SK-N-MC (cell line): Measurements from ENCODE around the gene MRPS30.
"Not testable (repeated sequence)": the region's sequence is repeated elsewhere in the genome, so short reads cannot be mapped to it uniquely, and the experiment has no call there.

ENCODE experiments used
- DNase-seq: peaks from one replicate; pipeline ENCODE4 v3.0.0-alpha.2; 2011; ENCODE audit warnings: low read depth, low spot score
- H3K27ac ChIP-seq: fragments of 200-600 bp; sonication (generic); 2 replicates; pipeline ENCODE4 v1.5.1; 2016; ENCODE audit warnings: mixed run types
- H3K36me3 ChIP-seq: fragments of 200-600 bp; sonication (generic); 2 replicates; pipeline ENCODE4 v1.6.1; 2017; ENCODE audit warnings: antibody characterized with exemption, low read length, mixed read lengths; ENCODE audit not compliant: insufficient read depth
- H3K4me3 ChIP-seq: fragments of 200-600 bp; sonication (generic); 2 replicates; pipeline ENCODE4 v1.5.1; 2016
- H3K9ac ChIP-seq: fragments of 200-600 bp; sonication (generic); 2 replicates; pipeline ENCODE4 v1.8.0; 2017; ENCODE audit warnings: mixed run types, mixed read lengths; ENCODE audit not compliant: insufficient read length
- H3K9me3 ChIP-seq: fragments of 200-600 bp; sonication (generic); 2 replicates; pipeline ENCODE4 v1.6.1; 2017; ENCODE audit warnings: low read depth, mild to moderate bottlenecking, antibody characterized with exemption, low read length, moderate library complexity, mixed read lengths
- EZH2 ChIP-seq: fragments of 200-600 bp; sonication (generic); IDR thresholded peaks from one replicate; pipeline ENCODE4 v1.6.1; 2017; ENCODE audit warnings: antibody characterized with exemption
- FOXP2 ChIP-seq: optimal IDR thresholded peaks from 2 replicates; pipeline ENCODE3; 2011; ENCODE audit warnings: mild to moderate bottlenecking, moderate library complexity; ENCODE audit not compliant: insufficient read depth; ENCODE audit errors: extremely low read length, control extremely low read depth
- POLR2AphosphoS5 ChIP-seq: IDR thresholded peaks from 2 replicates; pipeline ENCODE4 v1.6.1; 2012; ENCODE audit warnings: mild to moderate bottlenecking, low read depth, low read length, borderline replicate concordance

Gene MRPS30

DNA sequence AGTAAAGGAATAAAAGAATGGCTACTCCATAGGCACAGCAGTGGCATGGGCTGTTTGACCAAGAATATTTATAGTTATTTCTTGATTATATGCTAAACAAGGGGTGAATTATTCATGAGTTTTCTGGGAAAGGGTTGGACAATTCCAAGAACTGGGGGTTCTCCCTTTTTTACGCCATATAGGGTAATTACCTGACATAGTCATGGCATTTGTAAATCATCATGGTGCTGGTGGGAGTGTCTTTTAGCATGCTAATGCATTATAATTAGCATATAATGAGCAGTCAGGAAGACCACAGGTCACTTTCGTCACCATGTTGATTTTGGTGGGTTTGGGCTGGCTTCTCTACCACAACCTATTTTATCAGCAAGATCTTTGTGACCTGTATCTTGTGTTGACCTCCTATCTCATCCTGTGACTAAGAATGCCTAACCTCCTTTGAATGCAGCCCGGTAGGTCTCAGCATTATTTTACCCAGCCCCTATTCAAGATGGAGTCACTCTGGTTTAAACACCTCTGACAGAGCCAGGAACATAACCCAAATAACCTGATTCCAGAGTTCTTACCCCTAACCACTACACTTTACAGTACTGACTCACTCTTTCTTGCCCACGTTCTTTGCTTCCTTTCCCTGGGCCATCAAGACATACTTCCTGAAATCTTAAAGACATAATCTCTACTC lies 25.0 kb upstream of the MRPS30 start:
- TF ChIP-seq FOXP2, result no peak
- no peak for TF ChIP-seq EZH2
- TF ChIP-seq POLR2AphosphoS5, result no peak
- H3K36me3 ChIP-seq, result no peaks in the 10 kb centered on the region

DNA sequence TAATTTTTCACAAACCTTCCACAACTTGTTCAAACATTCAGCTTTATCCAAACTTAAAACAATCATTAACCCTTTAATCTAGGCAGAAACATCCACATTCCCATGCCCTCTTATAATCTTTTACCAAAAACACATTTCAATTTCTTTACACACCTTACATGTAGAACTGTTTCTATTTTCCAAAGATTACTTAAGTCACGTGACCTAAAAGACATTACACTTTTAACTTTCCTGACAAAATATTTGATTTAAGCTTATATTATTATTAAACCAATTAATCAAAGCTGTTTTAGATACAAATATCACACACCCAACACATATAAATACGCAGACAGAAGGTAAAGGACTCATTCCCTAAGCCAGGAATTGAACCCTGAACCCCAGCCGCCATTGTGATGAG lies 21.0 kb upstream of the MRPS30 start:
- no peak overlapping the region for H3K27ac ChIP-seq
- H3K9me3 ChIP-seq, result no peaks in the 10 kb centered on the region; the same call in 1 of the 2 replicates
- no peak overlapping the region for H3K4me3 ChIP-seq
- no peaks in the 10 kb centered on the region for H3K36me3 ChIP-seq
- no peak for DNase-seq
- H3K9ac ChIP-seq, result no peak overlapping the region
- TF ChIP-seq FOXP2, result no peak
- TF ChIP-seq POLR2AphosphoS5, result no peak
- TF ChIP-seq EZH2, result no peak

More for the DNA sequence above, 25.0 kb upstream of the MRPS30 start:
- DNase-seq, result no peak
- H3K27ac ChIP-seq, result no peak overlapping the region
- H3K4me3 ChIP-seq, result no peak overlapping the region
- no peak overlapping the region for H3K9ac ChIP-seq
- H3K9me3 ChIP-seq, result no peaks in the 10 kb centered on the region

DNA sequence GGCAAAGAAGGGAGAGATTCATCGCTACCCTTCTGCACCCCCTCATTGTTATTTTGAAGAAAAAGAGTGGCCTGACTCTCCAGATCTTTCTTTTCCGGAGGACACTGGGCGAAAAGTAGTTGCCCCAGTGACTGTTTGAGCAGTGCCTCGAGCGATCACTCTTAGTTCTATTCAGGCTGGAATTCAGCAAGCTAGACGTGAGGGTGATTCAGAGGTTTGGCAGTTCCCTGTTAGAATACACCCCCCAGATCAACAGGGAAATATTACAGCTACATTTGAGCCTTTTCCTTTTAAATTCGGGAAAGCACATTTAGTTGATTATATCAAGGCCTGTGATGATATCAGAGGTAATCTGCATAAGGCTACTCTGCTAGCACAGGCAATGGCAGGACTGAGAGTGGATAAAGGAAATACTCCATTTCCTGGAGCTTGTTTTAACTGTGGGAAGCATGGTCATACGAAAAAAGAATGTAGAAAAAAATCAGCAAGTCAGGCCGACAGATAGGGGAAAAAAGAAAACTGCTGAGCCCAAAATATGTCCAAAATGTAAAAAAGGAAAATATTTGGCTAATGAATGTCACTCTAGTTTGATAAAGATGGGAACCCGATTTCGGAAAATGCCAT lies 19.3 kb upstream of the MRPS30 start:
- not testable (repeated sequence) for H3K36me3 ChIP-seq, H3K9ac ChIP-seq, H3K9me3 ChIP-seq, H3K4me3 ChIP-seq, H3K27ac ChIP-seq, DNase-seq

DNA sequence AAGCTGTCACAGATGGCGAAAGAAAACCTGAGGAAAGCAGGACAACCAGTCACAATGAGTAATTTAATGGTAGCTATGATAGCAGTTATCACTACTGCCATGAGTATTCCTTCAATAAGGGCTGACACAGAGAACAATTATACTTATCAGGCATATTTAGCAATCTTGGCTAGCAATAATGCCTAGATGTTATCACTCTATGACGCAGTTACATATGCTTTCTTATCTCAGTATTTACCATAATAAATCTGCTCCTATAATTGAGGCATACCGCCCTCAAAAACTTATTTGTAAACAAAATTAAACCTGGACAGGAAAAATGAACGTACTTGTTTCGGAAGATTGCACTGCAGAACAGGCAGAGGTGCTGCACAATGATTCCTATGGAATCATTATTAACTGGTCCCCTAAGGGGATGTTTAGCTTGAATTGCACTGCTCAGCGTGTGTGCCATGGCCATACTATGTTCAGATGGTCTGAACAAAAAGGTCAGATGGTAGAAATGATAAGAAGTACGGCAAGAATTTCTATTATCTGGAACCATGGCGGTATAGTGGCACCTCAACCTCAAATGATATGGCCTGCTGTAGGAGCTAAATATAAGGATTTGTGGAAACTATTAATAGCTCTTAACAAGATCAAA lies 16.6 kb upstream of the MRPS30 start:
- not testable (repeated sequence) for H3K27ac ChIP-seq, H3K9ac ChIP-seq, H3K4me3 ChIP-seq, H3K36me3 ChIP-seq, DNase-seq, H3K9me3 ChIP-seq

DNA sequence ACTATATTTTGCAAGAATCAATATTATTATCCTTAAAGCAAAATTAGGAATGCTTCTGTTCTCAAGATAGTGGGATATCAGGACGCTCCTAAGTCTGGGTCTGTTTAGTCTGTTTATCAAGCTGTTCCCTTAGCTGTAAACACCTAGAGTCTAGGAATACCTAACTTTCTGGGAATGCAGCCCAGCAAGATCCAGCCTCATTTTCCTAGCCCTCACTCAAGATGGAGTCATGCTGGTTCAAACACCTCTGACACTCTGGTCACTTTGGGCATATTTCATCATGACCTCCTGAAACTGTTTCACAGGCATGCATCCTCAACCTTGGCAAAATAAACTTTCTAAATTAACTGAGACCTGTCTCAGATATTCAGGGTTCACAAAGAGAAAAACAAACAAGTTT lies 14.4 kb upstream of the MRPS30 start:
- Histone ChIP-seq H3K36me3 (no peaks in the 10 kb centered on the region), H3K9me3 (no peaks in the 10 kb centered on the region; the same call in 1 of the 2 replicates), H3K9ac (no peak overlapping the region), H3K27ac (no peak overlapping the region), H3K4me3 (no peak overlapping the region)
- no peak for TF ChIP-seq EZH2
- TF ChIP-seq POLR2AphosphoS5, result no peak
- no peak for TF ChIP-seq FOXP2
- no peak for DNase-seq

DNA sequence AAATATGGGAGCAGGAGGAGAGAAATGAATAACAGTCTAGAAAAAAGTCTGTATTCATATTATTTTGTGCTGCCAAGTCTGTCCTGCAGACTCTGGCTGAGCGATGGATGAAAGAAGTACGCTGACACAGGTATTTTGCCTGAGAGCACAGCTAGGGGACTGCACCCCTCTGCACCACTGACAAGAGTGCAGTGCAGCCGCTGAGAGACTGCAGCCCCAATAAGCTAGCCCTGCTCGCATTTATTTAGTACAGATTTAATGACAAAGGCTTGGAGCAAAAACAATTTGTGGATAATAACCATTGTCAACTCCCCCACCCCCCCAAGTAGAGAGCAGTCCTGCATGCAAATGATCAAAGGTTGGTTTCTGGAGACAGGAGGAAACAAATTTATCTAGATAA lies 13.3 kb upstream of the MRPS30 start:
- no peak for DNase-seq

DNA sequence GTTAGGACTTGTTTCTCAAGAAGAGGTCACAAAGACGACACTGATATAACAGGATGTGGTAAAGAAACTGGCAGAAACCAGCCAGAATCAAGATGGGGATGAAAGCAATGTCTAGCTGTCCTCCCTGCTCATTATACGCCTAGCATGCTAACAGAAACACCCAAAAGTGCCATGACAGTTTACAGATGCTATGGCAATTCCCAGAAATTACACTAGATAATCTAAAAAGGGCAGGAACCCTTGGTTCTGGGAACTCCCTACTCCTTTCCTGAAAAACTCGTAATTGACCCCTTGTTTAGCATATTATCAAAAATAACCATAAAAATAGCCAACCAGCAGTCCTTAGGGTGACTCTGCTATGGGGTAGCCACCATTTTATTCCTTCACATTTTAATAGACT lies 10.9 kb upstream of the MRPS30 start:
- H3K27ac ChIP-seq, result no peak overlapping the region
- no peak overlapping the region for H3K9ac ChIP-seq
- H3K36me3 ChIP-seq, result no peaks in the 10 kb centered on the region
- H3K4me3 ChIP-seq, result no peak overlapping the region
- H3K9me3 ChIP-seq, result no peaks in the 10 kb centered on the region
- DNase-seq, result no peak
- TF ChIP-seq POLR2AphosphoS5, result no peak
- TF ChIP-seq FOXP2, result no peak
- no peak for TF ChIP-seq EZH2

More for the DNA sequence above, 13.3 kb upstream of the MRPS30 start:
- no peak for TF ChIP-seq POLR2AphosphoS5
- TF ChIP-seq FOXP2, result no peak
- TF ChIP-seq EZH2, result no peak
- no peak overlapping the region for H3K4me3 ChIP-seq
- no peak overlapping the region for H3K9ac ChIP-seq
- H3K27ac ChIP-seq, result no peak overlapping the region
- no peaks in the 10 kb centered on the region for H3K36me3 ChIP-seq
- H3K9me3 ChIP-seq, result no peaks in the 10 kb centered on the region; the same call in 1 of the 2 replicates

DNA sequence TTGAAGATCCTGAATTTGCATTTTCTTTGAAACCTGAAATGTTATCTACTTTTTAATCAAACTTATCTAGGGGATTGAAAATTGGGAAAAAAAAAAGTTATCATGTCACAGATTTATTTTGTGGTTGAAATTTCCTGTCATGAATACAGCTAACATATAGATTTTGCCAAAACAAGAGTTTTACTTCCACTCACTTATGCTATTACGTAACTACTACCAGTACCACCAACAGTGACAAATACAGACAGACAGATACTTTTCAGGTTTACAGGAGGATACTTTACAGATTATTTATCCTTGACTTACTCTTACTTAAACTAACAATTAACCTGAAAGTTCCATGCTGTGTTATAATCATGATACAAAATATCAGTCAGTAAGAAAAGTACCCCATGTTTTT lies 6.8 kb upstream of the MRPS30 start:
- no peak for DNase-seq
- no peak overlapping the region for H3K9ac ChIP-seq
- TF ChIP-seq FOXP2, result no peak
- TF ChIP-seq POLR2AphosphoS5, result no peak
- no peak for TF ChIP-seq EZH2
- no peak overlapping the region for H3K27ac ChIP-seq
- no peak overlapping the region for H3K4me3 ChIP-seq
- no peaks in the 10 kb centered on the region for H3K9me3 ChIP-seq
- H3K36me3 ChIP-seq, result no peaks in the 10 kb centered on the region
